Ramos (cell line): Measurements from ENCODE around the gene PCSK5.

ENCODE experiments used
- in situ Hi-C: fragments of 300-500 bp; cut with MboI; formaldehyde crosslinking; loops from one replicate; pipeline ENCODE4 v1.14.3; 2022; ENCODE audit warnings: low sequenced_read_pairs; ENCODE audit not compliant: unreplicated experiment

PCSK5 gene

GRCh38 chr9:76107482-76107881, 217.0 kb downstream of the PCSK5 start:
- in situ Hi-C loops: no loop called here

- in situ Hi-C loops: no loop called here
These were observed 219.5 kb downstream of the PCSK5 start for GRCh38 chr9:76109953-76110352.

- in situ Hi-C loops: no loop called here
These were observed 221.7 kb downstream of the PCSK5 start for GRCh38 chr9:76112151-76112550.

GRCh38 chr9:76114144-76114543, 223.7 kb downstream of the PCSK5 start:
- in situ Hi-C loops: no loop called here

GRCh38 chr9:76115396-76115795, 224.9 kb downstream of the PCSK5 start:
- in situ Hi-C loops: no loop called here

- in situ Hi-C loops: no loop called here
These were observed 225.6 kb downstream of the PCSK5 start for GRCh38 chr9:76115982-76116646.

- in situ Hi-C loops: no loop called here
These were observed 226.4 kb downstream of the PCSK5 start for GRCh38 chr9:76116913-76117312.

- in situ Hi-C loops: no loop called here
These were observed 237.2 kb downstream of the PCSK5 start for GRCh38 chr9:76127637-76128036.

- in situ Hi-C loops: no loop called here
These were observed 245.4 kb downstream of the PCSK5 start for GRCh38 chr9:76135902-76136301.

GRCh38 chr9:76136986-76137385, 246.5 kb downstream of the PCSK5 start:
- in situ Hi-C loops: no loop called here

GRCh38 chr9:76137931-76138330, 247.5 kb downstream of the PCSK5 start:
- in situ Hi-C loops: no loop called here

GRCh38 chr9:76138360-76138759, 247.9 kb downstream of the PCSK5 start:
- in situ Hi-C loops: no loop called here

- in situ Hi-C loops: loop anchor here (10.0 kb wide), 1 partner anchor 61 kb away; no protein-coding TSS in a partner anchor
These were observed 253.4 kb downstream of the PCSK5 start for GRCh38 chr9:76143834-76144233.

GRCh38 chr9:76150013-76150412, 259.5 kb downstream of the PCSK5 start:
- in situ Hi-C loops: no loop called here

GRCh38 chr9:76151267-76151666, 260.8 kb downstream of the PCSK5 start:
- in situ Hi-C loops: no loop called here

GRCh38 chr9:76153339-76153738, 262.9 kb downstream of the PCSK5 start:
- in situ Hi-C loops: no loop called here

GRCh38 chr9:76153902-76154629, 263.6 kb downstream of the PCSK5 start:
- in situ Hi-C loops: no loop called here

- in situ Hi-C loops: no loop called here
These were observed 264.9 kb downstream of the PCSK5 start for GRCh38 chr9:76155361-76155760.

GRCh38 chr9:76158713-76159112, 268.2 kb downstream of the PCSK5 start:
- in situ Hi-C loops: no loop called here

GRCh38 chr9:76159293-76159926, 268.9 kb downstream of the PCSK5 start:
- in situ Hi-C loops: no loop called here

- in situ Hi-C loops: no loop called here
These were observed 270.6 kb downstream of the PCSK5 start for GRCh38 chr9:76161106-76161505.
